HG02938 (cell line): ENCODE results near the gene N4BP2L2.

ENCODE experiments used
- ATAC-seq: cut with Tn5 transposase; IDR thresholded peaks from one replicate; pipeline ENCODE4 v1.9.1; 2021; ENCODE audit warnings: mild to moderate bottlenecking, moderate library complexity; ENCODE audit not compliant: unreplicated experiment

N4BP2L2 gene

GRCh38 chr13:32427852-32428580 is 110.6 kb downstream of the N4BP2L2 start, which contains the start of gene N4BP2L1:
N4BP2L1 (minus strand) TSS chr13:32428130; CDS start chr13:32428082, 48 bp downstream.
- peak; percentile 64 for ATAC-seq

- ATAC-seq, result peak; percentile 10
Observed at GRCh38 chr13:32426990-32427851, 111.4 kb downstream of the N4BP2L2 start.

- ATAC-seq, result peak; percentile 40
Observed at GRCh38 chr13:32426191-32426989, 112.2 kb downstream of the N4BP2L2 start.

GRCh38 chr13:32425158-32425557 is 113.4 kb downstream of the N4BP2L2 start:
- no peak for ATAC-seq

- ATAC-seq, result no peak
Observed at GRCh38 chr13:32423592-32423991, 115.0 kb downstream of the N4BP2L2 start.

GRCh38 chr13:32419862-32420261 is 118.7 kb downstream of the N4BP2L2 start:
- no peak for ATAC-seq

GRCh38 chr13:32417995-32418394 is 120.6 kb downstream of the N4BP2L2 start:
- ATAC-seq, result no peak

- ATAC-seq, result no peak
Observed at GRCh38 chr13:32415019-32415418, 123.6 kb downstream of the N4BP2L2 start.

GRCh38 chr13:32414580-32414979 is 124.0 kb downstream of the N4BP2L2 start:
- ATAC-seq, result no peak

- ATAC-seq, result no peak
Observed at GRCh38 chr13:32413284-32413683, 125.3 kb downstream of the N4BP2L2 start.

- ATAC-seq, result no peak
Observed at GRCh38 chr13:32409561-32410421, 128.8 kb downstream of the N4BP2L2 start.

GRCh38 chr13:32409001-32409313 is 129.6 kb downstream of the N4BP2L2 start:
- no peak for ATAC-seq

- no peak for ATAC-seq
Observed at GRCh38 chr13:32408296-32409000, 130.1 kb downstream of the N4BP2L2 start.

- ATAC-seq, result no peak
Observed at GRCh38 chr13:32407854-32408253, 130.7 kb downstream of the N4BP2L2 start.

- no peak for ATAC-seq
Observed at GRCh38 chr13:32403108-32403507, 135.5 kb downstream of the N4BP2L2 start.

- no peak for ATAC-seq
Observed at GRCh38 chr13:32391101-32391619, 147.4 kb downstream of the N4BP2L2 start.

GRCh38 chr13:32390484-32390883 is 148.1 kb downstream of the N4BP2L2 start:
- ATAC-seq, result no peak

- ATAC-seq, result peak; percentile 56
Observed at GRCh38 chr13:32390048-32390447, 148.5 kb downstream of the N4BP2L2 start.

GRCh38 chr13:32385410-32385809 is 153.2 kb downstream of the N4BP2L2 start:
- ATAC-seq, result no peak
